Measurements from ENCODE around the gene NSDHL. TPM values are rescaled to one million over a fixed set of nuclear protein-coding genes. Genes with fewer than 3 reads are reported as not detected.

The NSDHL gene
- total and polyA plus RNA-seq, 2 experiments from 2014 or later: 32.4 to 34.3 TPM

DNA sequence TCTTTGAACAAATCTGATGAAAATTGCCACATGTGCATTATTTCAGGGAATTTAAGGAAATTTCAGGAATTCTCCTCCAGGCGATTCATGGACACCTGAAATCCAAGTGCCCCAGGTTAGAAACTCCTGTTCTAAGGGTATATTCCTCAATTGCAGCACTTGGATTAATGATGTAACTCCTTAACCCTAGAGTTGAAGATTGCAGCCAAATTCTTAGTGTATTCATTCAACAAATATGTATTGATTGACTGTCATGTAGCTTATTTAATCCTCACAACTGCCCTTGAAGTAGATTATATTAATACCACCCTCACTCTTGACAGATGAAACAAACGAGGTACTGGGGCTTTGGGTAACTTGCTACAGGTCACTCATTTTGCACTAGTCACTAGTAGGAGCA is 11.6 kb upstream of the NSDHL start (continued):
- TF ChIP-seq, protein P1, sequence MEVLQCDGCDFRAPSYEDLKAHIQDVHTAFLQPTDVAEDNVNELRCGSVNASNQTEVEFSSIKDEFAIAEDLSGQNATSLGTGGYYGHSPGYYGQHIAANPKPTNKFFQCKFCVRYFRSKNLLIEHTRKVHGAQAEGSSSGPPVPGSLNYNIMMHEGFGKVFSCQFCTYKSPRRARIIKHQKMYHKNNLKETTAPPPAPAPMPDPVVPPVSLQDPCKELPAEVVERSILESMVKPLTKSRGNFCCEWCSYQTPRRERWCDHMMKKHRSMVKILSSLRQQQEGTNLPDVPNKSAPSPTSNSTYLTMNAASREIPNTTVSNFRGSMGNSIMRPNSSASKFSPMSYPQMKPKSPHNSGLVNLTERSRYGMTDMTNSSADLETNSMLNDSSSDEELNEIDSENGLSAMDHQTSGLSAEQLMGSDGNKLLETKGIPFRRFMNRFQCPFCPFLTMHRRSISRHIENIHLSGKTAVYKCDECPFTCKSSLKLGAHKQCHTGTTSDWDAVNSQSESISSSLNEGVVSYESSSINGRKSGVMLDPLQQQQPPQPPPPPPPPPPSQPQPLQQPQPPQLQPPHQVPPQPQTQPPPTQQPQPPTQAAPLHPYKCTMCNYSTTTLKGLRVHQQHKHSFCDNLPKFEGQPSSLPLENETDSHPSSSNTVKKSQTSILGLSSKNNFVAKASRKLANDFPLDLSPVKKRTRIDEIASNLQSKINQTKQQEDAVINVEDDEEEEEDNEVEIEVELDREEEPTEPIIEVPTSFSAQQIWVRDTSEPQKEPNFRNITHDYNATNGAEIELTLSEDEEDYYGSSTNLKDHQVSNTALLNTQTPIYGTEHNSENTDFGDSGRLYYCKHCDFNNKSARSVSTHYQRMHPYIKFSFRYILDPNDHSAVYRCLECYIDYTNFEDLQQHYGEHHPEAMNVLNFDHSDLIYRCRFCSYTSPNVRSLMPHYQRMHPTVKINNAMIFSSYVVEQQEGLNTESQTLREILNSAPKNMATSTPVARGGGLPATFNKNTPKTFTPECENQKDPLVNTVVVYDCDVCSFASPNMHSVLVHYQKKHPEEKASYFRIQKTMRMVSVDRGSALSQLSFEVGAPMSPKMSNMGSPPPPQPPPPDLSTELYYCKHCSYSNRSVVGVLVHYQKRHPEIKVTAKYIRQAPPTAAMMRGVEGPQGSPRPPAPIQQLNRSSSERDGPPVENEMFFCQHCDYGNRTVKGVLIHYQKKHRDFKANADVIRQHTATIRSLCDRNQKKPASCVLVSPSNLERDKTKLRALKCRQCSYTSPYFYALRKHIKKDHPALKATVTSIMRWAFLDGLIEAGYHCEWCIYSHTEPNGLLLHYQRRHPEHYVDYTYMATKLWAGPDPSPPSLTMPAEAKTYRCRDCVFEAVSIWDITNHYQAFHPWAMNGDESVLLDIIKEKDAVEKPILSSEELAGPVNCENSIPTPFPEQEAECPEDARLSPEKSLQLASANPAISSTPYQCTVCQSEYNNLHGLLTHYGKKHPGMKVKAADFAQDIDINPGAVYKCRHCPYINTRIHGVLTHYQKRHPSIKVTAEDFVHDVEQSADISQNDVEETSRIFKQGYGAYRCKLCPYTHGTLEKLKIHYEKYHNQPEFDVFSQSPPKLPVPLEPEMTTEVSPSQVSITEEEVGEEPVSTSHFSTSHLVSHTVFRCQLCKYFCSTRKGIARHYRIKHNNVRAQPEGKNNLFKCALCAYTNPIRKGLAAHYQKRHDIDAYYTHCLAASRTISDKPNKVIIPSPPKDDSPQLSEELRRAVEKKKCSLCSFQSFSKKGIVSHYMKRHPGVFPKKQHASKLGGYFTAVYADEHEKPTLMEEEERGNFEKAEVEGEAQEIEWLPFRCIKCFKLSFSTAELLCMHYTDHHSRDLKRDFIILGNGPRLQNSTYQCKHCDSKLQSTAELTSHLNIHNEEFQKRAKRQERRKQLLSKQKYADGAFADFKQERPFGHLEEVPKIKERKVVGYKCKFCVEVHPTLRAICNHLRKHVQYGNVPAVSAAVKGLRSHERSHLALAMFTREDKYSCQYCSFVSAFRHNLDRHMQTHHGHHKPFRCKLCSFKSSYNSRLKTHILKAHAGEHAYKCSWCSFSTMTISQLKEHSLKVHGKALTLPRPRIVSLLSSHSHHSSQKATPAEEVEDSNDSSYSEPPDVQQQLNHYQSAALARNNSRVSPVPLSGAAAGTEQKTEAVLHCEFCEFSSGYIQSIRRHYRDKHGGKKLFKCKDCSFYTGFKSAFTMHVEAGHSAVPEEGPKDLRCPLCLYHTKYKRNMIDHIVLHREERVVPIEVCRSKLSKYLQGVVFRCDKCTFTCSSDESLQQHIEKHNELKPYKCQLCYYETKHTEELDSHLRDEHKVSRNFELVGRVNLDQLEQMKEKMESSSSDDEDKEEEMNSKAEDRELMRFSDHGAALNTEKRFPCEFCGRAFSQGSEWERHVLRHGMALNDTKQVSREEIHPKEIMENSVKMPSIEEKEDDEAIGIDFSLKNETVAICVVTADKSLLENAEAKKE (CRISPR knock-in tag; IDR thresholded peaks at IDR 0.05): no peak
- TF ChIP-seq POLR2AphosphoS5 (IDR thresholded peaks at IDR 0.05; ENCODE audit: low read depth) (no peak), EZH2phosphoT487 (IDR thresholded peaks at IDR 0.05; ENCODE audit: unreplicated experiment) (no peak), EZH2 (IDR thresholded peaks at IDR 0.05; ENCODE audit: low read depth, unreplicated experiment) (no peak), CREB1 (CRISPR knock-in tag; IDR thresholded peaks at IDR 0.05; ENCODE audit: low read depth) (no peak), NANOG (IDR thresholded peaks at IDR 0.05; ENCODE audit: borderline replicate concordance) (no peak), JUNB (IDR thresholded peaks at IDR 0.05; ENCODE audit: unreplicated experiment) (no peak)
- TF ChIP-seq, protein P2, sequence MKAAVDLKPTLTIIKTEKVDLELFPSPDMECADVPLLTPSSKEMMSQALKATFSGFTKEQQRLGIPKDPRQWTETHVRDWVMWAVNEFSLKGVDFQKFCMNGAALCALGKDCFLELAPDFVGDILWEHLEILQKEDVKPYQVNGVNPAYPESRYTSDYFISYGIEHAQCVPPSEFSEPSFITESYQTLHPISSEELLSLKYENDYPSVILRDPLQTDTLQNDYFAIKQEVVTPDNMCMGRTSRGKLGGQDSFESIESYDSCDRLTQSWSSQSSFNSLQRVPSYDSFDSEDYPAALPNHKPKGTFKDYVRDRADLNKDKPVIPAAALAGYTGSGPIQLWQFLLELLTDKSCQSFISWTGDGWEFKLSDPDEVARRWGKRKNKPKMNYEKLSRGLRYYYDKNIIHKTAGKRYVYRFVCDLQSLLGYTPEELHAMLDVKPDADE (IDR thresholded peaks at IDR 0.05): no peak

DNA sequence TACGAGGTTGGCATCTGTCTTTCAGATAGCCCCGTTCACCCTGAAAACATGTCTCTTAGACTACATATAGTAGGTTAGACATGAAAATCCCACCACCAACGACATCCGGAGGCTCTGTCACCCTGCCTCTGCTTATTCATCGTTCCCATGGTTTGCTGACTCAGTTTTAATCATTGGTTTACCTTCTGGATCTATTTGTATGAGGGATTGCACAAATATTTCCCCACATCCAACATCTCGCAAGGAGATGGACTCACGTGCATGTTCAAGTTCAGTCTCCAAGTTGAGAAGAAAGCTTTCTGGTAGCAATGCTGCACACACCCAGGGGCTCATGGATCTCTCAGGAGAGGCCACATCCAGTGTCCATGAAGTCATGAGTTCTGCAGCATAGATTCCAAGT is 11.1 kb upstream of the NSDHL start:
- H3K9me2 ChIP-seq (ENCODE audit: insufficient read depth): no peaks in the 10 kb centered on the region
- H3F3A ChIP-seq (replicated peaks; ENCODE audit: low read depth): no peaks in the 10 kb centered on the region
- no peaks in the 10 kb centered on the region for H3K36me3 ChIP-seq (ENCODE audit: insufficient read depth)
- no peak overlapping the region for H2AFZ ChIP-seq
- Mint-ChIP-seq H3K4me3 (no peak overlapping the region), H3K9me3 (no peaks in the 10 kb centered on the region), H3K4me1 (peaks cover 7% of the 10 kb centered on the region), H3K27me3 (ENCODE audit: insufficient read depth, low read depth, poor library complexity) (no peaks in the 10 kb centered on the region), H3K27ac (no peak overlapping the region), H3K36me3 (ENCODE audit: low read depth) (no peaks in the 10 kb centered on the region)
- DNase-seq (ENCODE audit: low spot score): no peak
- H3K4me2 ChIP-seq: no peak overlapping the region
- H3K4me3 ChIP-seq: no peak overlapping the region
- no peak overlapping the region for H3K27ac ChIP-seq (ENCODE audit: low read depth)
- no peaks in the 10 kb centered on the region for H3K27me3 ChIP-seq (ENCODE audit: insufficient read depth)
- no peak for ATAC-seq
- H4K20me1 ChIP-seq (replicated peaks; ENCODE audit: insufficient read depth): no peaks in the 10 kb centered on the region
- H3K4me1 ChIP-seq (ENCODE audit: insufficient read depth): peaks cover 5% of the 10 kb centered on the region; the same call in 1 of the 2 replicates
- H3K79me2 ChIP-seq (replicated peaks; ENCODE audit: insufficient read depth): no peaks in the 10 kb centered on the region
- TF ChIP-seq JUNB (IDR thresholded peaks at IDR 0.05; ENCODE audit: unreplicated experiment): no peak
- TF ChIP-seq NANOG (IDR thresholded peaks at IDR 0.05; ENCODE audit: borderline replicate concordance): no peak
- TF ChIP-seq EZH2phosphoT487 (IDR thresholded peaks at IDR 0.05; ENCODE audit: unreplicated experiment): no peak
- TF ChIP-seq, protein P3, sequence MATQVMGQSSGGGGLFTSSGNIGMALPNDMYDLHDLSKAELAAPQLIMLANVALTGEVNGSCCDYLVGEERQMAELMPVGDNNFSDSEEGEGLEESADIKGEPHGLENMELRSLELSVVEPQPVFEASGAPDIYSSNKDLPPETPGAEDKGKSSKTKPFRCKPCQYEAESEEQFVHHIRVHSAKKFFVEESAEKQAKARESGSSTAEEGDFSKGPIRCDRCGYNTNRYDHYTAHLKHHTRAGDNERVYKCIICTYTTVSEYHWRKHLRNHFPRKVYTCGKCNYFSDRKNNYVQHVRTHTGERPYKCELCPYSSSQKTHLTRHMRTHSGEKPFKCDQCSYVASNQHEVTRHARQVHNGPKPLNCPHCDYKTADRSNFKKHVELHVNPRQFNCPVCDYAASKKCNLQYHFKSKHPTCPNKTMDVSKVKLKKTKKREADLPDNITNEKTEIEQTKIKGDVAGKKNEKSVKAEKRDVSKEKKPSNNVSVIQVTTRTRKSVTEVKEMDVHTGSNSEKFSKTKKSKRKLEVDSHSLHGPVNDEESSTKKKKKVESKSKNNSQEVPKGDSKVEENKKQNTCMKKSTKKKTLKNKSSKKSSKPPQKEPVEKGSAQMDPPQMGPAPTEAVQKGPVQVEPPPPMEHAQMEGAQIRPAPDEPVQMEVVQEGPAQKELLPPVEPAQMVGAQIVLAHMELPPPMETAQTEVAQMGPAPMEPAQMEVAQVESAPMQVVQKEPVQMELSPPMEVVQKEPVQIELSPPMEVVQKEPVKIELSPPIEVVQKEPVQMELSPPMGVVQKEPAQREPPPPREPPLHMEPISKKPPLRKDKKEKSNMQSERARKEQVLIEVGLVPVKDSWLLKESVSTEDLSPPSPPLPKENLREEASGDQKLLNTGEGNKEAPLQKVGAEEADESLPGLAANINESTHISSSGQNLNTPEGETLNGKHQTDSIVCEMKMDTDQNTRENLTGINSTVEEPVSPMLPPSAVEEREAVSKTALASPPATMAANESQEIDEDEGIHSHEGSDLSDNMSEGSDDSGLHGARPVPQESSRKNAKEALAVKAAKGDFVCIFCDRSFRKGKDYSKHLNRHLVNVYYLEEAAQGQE (IDR thresholded peaks at IDR 0.05; ENCODE audit: unreplicated experiment): no peak
- TF ChIP-seq, protein P4, sequence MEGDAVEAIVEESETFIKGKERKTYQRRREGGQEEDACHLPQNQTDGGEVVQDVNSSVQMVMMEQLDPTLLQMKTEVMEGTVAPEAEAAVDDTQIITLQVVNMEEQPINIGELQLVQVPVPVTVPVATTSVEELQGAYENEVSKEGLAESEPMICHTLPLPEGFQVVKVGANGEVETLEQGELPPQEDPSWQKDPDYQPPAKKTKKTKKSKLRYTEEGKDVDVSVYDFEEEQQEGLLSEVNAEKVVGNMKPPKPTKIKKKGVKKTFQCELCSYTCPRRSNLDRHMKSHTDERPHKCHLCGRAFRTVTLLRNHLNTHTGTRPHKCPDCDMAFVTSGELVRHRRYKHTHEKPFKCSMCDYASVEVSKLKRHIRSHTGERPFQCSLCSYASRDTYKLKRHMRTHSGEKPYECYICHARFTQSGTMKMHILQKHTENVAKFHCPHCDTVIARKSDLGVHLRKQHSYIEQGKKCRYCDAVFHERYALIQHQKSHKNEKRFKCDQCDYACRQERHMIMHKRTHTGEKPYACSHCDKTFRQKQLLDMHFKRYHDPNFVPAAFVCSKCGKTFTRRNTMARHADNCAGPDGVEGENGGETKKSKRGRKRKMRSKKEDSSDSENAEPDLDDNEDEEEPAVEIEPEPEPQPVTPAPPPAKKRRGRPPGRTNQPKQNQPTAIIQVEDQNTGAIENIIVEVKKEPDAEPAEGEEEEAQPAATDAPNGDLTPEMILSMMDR (conservative IDR thresholded peaks at IDR 0.05; ENCODE audit: low read depth in 2 of 2): no peak
- no peak for TF ChIP-seq POLR2AphosphoS5 (IDR thresholded peaks at IDR 0.05; ENCODE audit: low read depth)
- no peak for TF ChIP-seq EZH2 (IDR thresholded peaks at IDR 0.05; ENCODE audit: low read depth, unreplicated experiment)
